GM12878 (cell line): Measurements from ENCODE around the gene ATP13A4. TPM values are rescaled to one million over a fixed set of nuclear protein-coding genes. Genes with fewer than 3 reads are reported as not detected.

Experiments
- ATAC-seq: fragments of 200-7000 bp; cut with Tn5 transposase; 3 replicates; pipeline ENCODE4 v1.9.1; 2020; ENCODE audit warnings: mild to moderate bottlenecking, moderate library complexity
- BruUV-seq: library from RNA; stranded (reverse); fragments of 400-500 nt; replicated peaks from 2 replicates; lab custom pipeline; 2021; lab: Mats Ljungman, UMichigan
- CTCF ChIA-PET: fragments of 300-600 bp; sonication (Branson Sonifier 250); formaldehyde crosslinking; extraction: SDS; loops from one replicate; lab custom pipeline; 2021; ENCODE audit warnings: inconsistent platforms; lab: Yijun Ruan, JAX
- POLR2A ChIA-PET: fragments of 350-600 bp; formaldehyde crosslinking; extraction: SDS; loops from one replicate; lab custom pipeline; 2021; ENCODE audit warnings: inconsistent platforms; lab: Charles Lee
- RAD21 ChIA-PET: fragments of 300-600 bp; sonication (Branson Sonifier 250); formaldehyde crosslinking; loops from one replicate; lab custom pipeline; 2023; ENCODE audit warnings: antibody characterized with exemption; ENCODE audit not compliant: unreplicated experiment; lab: Charles Lee
- SMC1A ChIA-PET: fragments of 300-600 bp; sonication (Branson Sonifier 250); formaldehyde crosslinking; loops from one replicate; lab custom pipeline; 2023; ENCODE audit not compliant: unreplicated experiment, uncharacterized antibody; lab: Charles Lee
- DNase-seq: peaks from one replicate; pipeline ENCODE4 v3.0.0-alpha.2; 2011; ENCODE audit warnings: low read depth, low spot score
- FAIRE-seq: peaks from 3 replicates; lab custom pipeline; 2011; peaks lifted over from hg19 to GRCh38; lab: Jason Lieb, UNC
- H2AFZ ChIP-seq: 2 replicates; pipeline ENCODE4 v1.6.0; 2011; ENCODE audit warnings: low read depth, low read length, control low read depth; ENCODE audit not compliant: control insufficient read depth
- H3K27ac ChIP-seq: 2 replicates; pipeline ENCODE4 v1.5.1; 2011; ENCODE audit warnings: control low read depth; ENCODE audit not compliant: control insufficient read depth, insufficient read depth
- H3K27me3 ChIP-seq, 2 experiments: replicated peaks in 1 of 2; 2 replicates each; pipeline versions ENCODE4 v1.6.0 to v1.6.1; 2011; ENCODE audit warnings: low read length in 1 of 2; ENCODE audit not compliant: control insufficient read depth in 2 of 2, insufficient read depth in 2 of 2
- H3K36me3 ChIP-seq, 2 experiments: 2 replicates each; pipeline ENCODE4 v1.5.1; 2011; ENCODE audit warnings: low read length in 1 of 2; ENCODE audit not compliant: control insufficient read depth in 2 of 2, insufficient read depth in 2 of 2
- H3K4me1 ChIP-seq: 2 replicates; pipeline ENCODE4 v1.6.1; 2011; ENCODE audit warnings: mild to moderate bottlenecking, low read length, moderate library complexity, mixed read lengths; ENCODE audit not compliant: control insufficient read depth, insufficient read depth
- H3K4me2 ChIP-seq: 2 replicates; pipeline ENCODE4 v1.6.0; 2011; ENCODE audit warnings: control low read depth; ENCODE audit not compliant: control insufficient read depth, insufficient read depth
- H3K4me3 ChIP-seq: fragments of 200-600 bp; sonication (generic); 2 replicates; pipeline ENCODE4 v1.5.1; 2016
- H3K79me2 ChIP-seq: 2 replicates; pipeline ENCODE4 v1.6.0; 2011; ENCODE audit warnings: low read length; ENCODE audit not compliant: control insufficient read depth, insufficient read depth
- H3K9ac ChIP-seq: 2 replicates; pipeline ENCODE4 v1.8.0; 2011; ENCODE audit warnings: low read length, control low read depth, mixed read lengths; ENCODE audit not compliant: control insufficient read depth, insufficient read depth
- H3K9me3 ChIP-seq: replicated peaks from 3 replicates; pipeline ENCODE4 v1.5.1; 2011; ENCODE audit warnings: mild to moderate bottlenecking, low read length; ENCODE audit not compliant: control insufficient read depth, insufficient read depth
- H4K20me1 ChIP-seq: 2 replicates; pipeline ENCODE4 v1.6.0; 2011; ENCODE audit not compliant: control insufficient read depth, insufficient read depth
- BHLHE40 ChIP-seq, 2 experiments: fragments of 450-650 bp in 1 of 2; IDR thresholded peaks; 2 replicates each; pipeline ENCODE4 v1.6.1; 2011 to 2017; ENCODE audit warnings: low read depth in 2 of 2, borderline replicate concordance in 1 of 2, improper control_type of control experiment in 1 of 2, low read length in 1 of 2, mild to moderate bottlenecking in 1 of 2
- BMI1 ChIP-seq: fragments of 450-650 bp; IDR thresholded peaks from 2 replicates; pipeline ENCODE4 v1.6.1; 2016; ENCODE audit warnings: mild to moderate bottlenecking, moderate library complexity, borderline replicate concordance
- CBX3 ChIP-seq: fragments of 200-600 bp; sonication (generic); IDR thresholded peaks from 2 replicates; pipeline ENCODE4 v1.6.1; 2016; ENCODE audit warnings: low read depth, borderline replicate concordance
- ESRRA ChIP-seq: IDR thresholded peaks from 2 replicates; pipeline ENCODE4 v1.6.1; 2012; ENCODE audit warnings: mild to moderate bottlenecking, low read length, improper control_type of control experiment
- IKZF2 ChIP-seq, 2 experiments: fragments of 450-650 bp; IDR thresholded peaks; 2 replicates each; pipeline ENCODE4 v1.6.1; 2017; ENCODE audit warnings: mild to moderate bottlenecking in 2 of 2, moderate library complexity in 2 of 2
- KDM1A ChIP-seq: fragments of 200-600 bp; sonication (generic); IDR thresholded peaks from 2 replicates; pipeline ENCODE4 v1.6.1; 2016; ENCODE audit warnings: borderline replicate concordance
- MXI1 ChIP-seq: fragments of 150-350 bp; IDR thresholded peaks from 2 replicates; pipeline ENCODE4 v1.6.1; 2011; ENCODE audit warnings: low read depth, mild to moderate bottlenecking, inconsistent platforms, low read length, improper control_type of control experiment
- MYB ChIP-seq: fragments of 150-350 bp; IDR thresholded peaks from 2 replicates; pipeline ENCODE4 v1.6.1; 2014; ENCODE audit warnings: mild to moderate bottlenecking, low read depth, low read length, borderline replicate concordance
- NFYB ChIP-seq: IDR thresholded peaks from 2 replicates; pipeline ENCODE4 v1.6.1; 2011; ENCODE audit warnings: low read depth, mild to moderate bottlenecking, low read length, improper control_type of control experiment, moderate library complexity; ENCODE audit not compliant: insufficient read depth
- PAX5 ChIP-seq: IDR thresholded peaks from 2 replicates; pipeline ENCODE4 v1.6.1; 2011; ENCODE audit warnings: low read depth, low read length, borderline replicate concordance
- SIN3A ChIP-seq: IDR thresholded peaks from 2 replicates; pipeline ENCODE4 v1.6.1; 2012; ENCODE audit warnings: low read depth, low read length, improper control_type of control experiment
- ZNF384 ChIP-seq: IDR thresholded peaks from 2 replicates; pipeline ENCODE4 v1.6.1; 2012; ENCODE audit warnings: low read depth, mild to moderate bottlenecking, low read length, improper control_type of control experiment, borderline replicate concordance
- WGBS: methylation state at CpG from one replicate; pipeline ENCODE4 v1.1.6; 2016; ENCODE audit warnings: low lambda C conversion rate; ENCODE audit not compliant: insufficient replicate concordance, insufficient coverage; ENCODE audit errors: missing lambda C conversion rate; 5-methylcytosine and 5-hydroxymethylcytosine counted together
- in situ Hi-C: fragments of 300-500 bp; cut with MboI; formaldehyde crosslinking; loops from 9 replicates; pipeline ENCODE4 v1.14.3; 2018; ENCODE audit warnings: mixed read lengths
- intact Hi-C: fragments of 100-400 bp; cut with micrococcal nuclease; formaldehyde crosslinking; loops from one replicate; pipeline ENCODE4 v1.14.2; 2022; ENCODE audit not compliant: unreplicated experiment
- polyA plus RNA-seq, 11 experiments: library from polyadenylated mRNA; depleted of rRNA in 4 of 11; unstranded in 6 of 11; stranded (reverse) in 5 of 11; fragments of >200 nt; fragmentation: Nextera tagmentation in 4 of 11; fragmentation: Illumina TruSeq in 1 of 11; extraction: Ambion mirVana in 4 of 11; extraction: Trizol in 1 of 11; gene quantifications; 1 replicate in 1 of 11; 2 replicates in 10 of 11; pipeline versions ENCODE4 v1.2.1 to v1.2.3, GENCODE V29; 2011 to 2016; ENCODE audit warnings: inconsistent platforms in 2 of 11, missing spikeins in 2 of 11, low read depth in 1 of 11
- total RNA-seq, 4 experiments: library from RNA; depleted of rRNA in 3 of 4; stranded (reverse); fragments of >200 nt in 3 of 4; fragmentation: Illumina TruSeq in 1 of 4; extraction: Trizol in 1 of 4; gene quantifications; 2 replicates each; pipeline versions ENCODE4 v1.2.1 to v1.2.3, GENCODE V29; 2013 to 2021
- TF ChIP-seq, protein P1 (sequence below): fragments of 450-650 bp; IDR thresholded peaks from 2 replicates; pipeline ENCODE4 v1.6.1; 2017; ENCODE audit warnings: mild to moderate bottlenecking, moderate library complexity
- TF ChIP-seq, protein P2 (sequence below): fragments of 150-350 bp; IDR thresholded peaks from 2 replicates; pipeline ENCODE4 v1.6.1; 2016; ENCODE audit warnings: low read depth, low read length

ATP13A4 gene
- total and polyA plus RNA-seq, 10 of the 15 experiments (the other 5 are each of a cell fraction or from before 2014, with no cell fraction given): 0.29 to 1.7 (median 1.0) TPM; not detected in 1

DNA sequence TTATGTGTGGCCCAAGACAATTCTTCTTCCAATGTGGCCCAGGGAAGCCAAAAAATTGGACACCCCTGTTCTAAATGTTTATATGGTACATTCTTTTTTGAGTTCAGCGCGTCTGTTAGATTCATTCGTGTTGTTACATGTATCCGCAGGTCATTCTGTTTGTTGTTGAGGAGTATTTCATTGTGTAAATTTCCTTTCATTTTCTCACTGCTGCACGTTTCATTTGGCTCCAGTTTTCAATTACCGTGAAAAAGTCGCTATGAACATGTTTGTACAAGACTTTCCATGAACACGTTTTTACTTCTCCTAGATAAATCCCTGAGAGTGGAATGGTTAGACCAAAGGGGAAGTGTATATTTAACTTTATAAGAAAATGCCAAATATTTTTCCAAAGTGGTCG is 30.8 kb upstream of the ATP13A4 start:
- in situ Hi-C loops: no loop called here
- intact Hi-C loops: no loop called here
- 86% methylated on average over 9 of the region's 9 CpGs for WGBS
- Histone ChIP-seq H3K4me2 (no peak overlapping the region), H3K27me3 (no peaks in the 10 kb centered on the region), H3K9me3 (no peaks in the 10 kb centered on the region), H3K27ac (no peak overlapping the region), H3K9ac (no peak overlapping the region), H2AFZ (no peak overlapping the region), H3K4me1 (no peaks in the 10 kb centered on the region), H4K20me1 (no peaks in the 10 kb centered on the region), H3K36me3 (no peaks in the 10 kb centered on the region), H3K4me3 (no peak overlapping the region), H3K79me2 (no peaks in the 10 kb centered on the region)
- ChIA-PET POLR2A (no interaction called here), SMC1A (no interaction called here), RAD21 (no interaction called here), CTCF (interaction anchor here (1.0 to 1.3 kb wide), 2 partner anchors 15 to 1316 kb away, joined by 3 to 4 read pairs; no protein-coding TSS in a partner anchor)
- DNase-seq: no peak
- FAIRE-seq: no peak
- no peak for ATAC-seq
- no TSS peak for BruUV-seq
- TF ChIP-seq MXI1 (no peak), MYB (no peak), SIN3A (no peak), BHLHE40 (IDR thresholded peaks at IDR 0.05; ENCODE audit: borderline replicate concordance in 1 of 2, low read depth in 2 of 2, low read length in 1 of 2) (no peak), CBX3 (no peak), ESRRA (no peak), IKZF2 (IDR thresholded peaks at IDR 0.05) (no peak), PAX5 (no peak), KDM1A (no peak), NFYB (no peak), BMI1 (no peak), ZNF384 (no peak)
- TF ChIP-seq, protein P1, sequence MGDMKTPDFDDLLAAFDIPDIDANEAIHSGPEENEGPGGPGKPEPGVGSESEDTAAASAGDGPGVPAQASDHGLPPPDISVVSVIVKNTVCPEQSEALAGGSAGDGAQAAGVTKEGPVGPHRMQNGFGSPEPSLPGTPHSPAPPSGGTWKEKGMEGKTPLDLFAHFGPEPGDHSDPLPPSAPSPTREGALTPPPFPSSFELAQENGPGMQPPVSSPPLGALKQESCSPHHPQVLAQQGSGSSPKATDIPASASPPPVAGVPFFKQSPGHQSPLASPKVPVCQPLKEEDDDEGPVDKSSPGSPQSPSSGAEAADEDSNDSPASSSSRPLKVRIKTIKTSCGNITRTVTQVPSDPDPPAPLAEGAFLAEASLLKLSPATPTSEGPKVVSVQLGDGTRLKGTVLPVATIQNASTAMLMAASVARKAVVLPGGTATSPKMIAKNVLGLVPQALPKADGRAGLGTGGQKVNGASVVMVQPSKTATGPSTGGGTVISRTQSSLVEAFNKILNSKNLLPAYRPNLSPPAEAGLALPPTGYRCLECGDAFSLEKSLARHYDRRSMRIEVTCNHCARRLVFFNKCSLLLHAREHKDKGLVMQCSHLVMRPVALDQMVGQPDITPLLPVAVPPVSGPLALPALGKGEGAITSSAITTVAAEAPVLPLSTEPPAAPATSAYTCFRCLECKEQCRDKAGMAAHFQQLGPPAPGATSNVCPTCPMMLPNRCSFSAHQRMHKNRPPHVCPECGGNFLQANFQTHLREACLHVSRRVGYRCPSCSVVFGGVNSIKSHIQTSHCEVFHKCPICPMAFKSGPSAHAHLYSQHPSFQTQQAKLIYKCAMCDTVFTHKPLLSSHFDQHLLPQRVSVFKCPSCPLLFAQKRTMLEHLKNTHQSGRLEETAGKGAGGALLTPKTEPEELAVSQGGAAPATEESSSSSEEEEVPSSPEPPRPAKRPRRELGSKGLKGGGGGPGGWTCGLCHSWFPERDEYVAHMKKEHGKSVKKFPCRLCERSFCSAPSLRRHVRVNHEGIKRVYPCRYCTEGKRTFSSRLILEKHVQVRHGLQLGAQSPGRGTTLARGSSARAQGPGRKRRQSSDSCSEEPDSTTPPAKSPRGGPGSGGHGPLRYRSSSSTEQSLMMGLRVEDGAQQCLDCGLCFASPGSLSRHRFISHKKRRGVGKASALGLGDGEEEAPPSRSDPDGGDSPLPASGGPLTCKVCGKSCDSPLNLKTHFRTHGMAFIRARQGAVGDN: no peak
- TF ChIP-seq, protein P2, sequence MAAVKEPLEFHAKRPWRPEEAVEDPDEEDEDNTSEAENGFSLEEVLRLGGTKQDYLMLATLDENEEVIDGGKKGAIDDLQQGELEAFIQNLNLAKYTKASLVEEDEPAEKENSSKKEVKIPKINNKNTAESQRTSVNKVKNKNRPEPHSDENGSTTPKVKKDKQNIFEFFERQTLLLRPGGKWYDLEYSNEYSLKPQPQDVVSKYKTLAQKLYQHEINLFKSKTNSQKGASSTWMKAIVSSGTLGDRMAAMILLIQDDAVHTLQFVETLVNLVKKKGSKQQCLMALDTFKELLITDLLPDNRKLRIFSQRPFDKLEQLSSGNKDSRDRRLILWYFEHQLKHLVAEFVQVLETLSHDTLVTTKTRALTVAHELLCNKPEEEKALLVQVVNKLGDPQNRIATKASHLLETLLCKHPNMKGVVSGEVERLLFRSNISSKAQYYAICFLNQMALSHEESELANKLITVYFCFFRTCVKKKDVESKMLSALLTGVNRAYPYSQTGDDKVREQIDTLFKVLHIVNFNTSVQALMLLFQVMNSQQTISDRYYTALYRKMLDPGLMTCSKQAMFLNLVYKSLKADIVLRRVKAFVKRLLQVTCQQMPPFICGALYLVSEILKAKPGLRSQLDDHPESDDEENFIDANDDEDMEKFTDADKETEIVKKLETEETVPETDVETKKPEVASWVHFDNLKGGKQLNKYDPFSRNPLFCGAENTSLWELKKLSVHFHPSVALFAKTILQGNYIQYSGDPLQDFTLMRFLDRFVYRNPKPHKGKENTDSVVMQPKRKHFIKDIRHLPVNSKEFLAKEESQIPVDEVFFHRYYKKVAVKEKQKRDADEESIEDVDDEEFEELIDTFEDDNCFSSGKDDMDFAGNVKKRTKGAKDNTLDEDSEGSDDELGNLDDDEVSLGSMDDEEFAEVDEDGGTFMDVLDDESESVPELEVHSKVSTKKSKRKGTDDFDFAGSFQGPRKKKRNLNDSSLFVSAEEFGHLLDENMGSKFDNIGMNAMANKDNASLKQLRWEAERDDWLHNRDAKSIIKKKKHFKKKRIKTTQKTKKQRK: no peak
- TF ChIP-seq, all 136 proteins: peak for 0
